ENCODE data around the gene DPF3.

Gene DPF3

DNA sequence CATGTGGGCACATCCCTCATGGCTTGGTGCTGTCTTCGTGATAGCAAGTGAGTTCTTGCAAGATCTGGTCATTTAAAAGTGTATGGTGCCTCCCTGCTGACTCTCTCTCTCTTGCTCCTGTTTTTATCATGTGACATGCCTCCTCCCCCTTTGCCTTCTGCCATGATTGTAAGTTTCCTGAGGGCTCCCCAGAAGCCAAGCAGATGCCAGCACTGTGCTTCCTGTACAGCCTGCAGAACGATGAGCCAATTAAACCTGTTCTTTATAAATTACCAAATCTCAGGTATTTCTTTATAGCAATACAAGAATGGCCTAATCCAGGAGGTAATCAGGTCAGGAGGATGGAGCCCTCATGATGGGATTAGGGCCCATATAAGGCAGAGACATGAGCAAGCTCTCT, 116.3 kb downstream of the DPF3 start:
- no peak for TF ChIP-seq GATA2 (IDR thresholded peaks at IDR 0.05; ENCODE audit: low read depth, low read length)

DNA sequence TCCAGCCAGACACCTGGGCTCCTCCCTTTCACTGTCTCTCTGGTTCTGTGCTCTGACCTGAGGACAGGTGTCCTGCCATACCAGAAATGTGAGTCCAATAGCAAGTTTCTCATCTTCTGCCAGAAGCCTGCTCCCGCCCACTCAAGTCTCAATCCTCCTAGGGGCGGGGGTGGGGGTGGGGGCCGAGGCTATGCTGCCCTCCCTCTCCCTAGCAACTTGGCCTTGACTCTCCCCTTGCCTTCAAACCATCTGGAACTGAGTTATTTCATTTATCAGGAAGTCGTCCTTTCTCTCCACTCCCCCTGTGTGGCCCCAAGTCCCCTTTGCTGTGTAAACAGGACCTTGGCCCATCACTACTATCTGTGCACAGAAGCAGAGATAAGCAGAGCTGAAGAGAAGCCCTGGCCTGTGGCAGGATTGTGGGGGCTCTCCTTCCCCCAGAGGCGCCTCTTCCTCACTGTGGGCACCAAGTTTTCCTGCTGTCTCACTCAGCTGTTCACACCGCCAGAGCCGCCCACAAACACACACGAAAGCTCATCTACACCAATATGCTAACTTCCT, 117.1 kb downstream of the DPF3 start:
- TF ChIP-seq GATA3 (IDR thresholded peaks at IDR 0.05; ENCODE audit: low read depth, low read length), result no peak
- no peak for TF ChIP-seq GATA2 (IDR thresholded peaks at IDR 0.05; ENCODE audit: low read depth, low read length)

DNA sequence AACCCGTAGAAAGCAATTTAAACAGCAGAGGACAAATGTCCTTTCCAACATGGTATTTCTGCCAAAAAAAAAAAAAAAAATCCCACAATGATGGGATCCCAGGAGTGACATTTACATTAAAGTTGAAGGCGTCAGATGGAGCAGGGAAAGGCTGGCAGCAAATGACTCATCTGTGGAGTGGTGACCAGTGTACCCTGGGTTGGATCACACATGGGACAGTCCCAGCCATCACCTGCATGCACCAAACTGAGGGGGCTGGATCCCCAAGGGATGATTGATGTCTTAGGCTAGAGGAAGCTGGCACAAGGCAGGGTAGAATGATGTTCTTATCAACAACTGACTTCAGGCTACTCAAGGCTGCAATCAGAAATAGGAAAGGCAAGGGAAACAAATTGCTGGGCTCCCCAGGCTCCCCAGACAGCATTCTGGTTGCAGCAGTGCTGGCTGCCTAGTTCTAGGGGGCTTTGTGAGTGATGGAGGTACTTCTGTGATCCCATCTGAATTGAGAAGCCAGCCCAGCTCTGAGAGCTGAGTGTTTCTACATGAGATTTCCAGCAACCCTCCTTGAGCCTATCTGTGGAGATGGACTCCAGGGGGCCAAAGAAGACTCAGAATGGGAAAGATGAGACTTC, 117.9 kb downstream of the DPF3 start:
- TF ChIP-seq GATA3 (IDR thresholded peaks at IDR 0.05; ENCODE audit: low read depth, low read length) (no peak), GATA2 (IDR thresholded peaks at IDR 0.05; ENCODE audit: low read depth, low read length) (no peak)

DNA sequence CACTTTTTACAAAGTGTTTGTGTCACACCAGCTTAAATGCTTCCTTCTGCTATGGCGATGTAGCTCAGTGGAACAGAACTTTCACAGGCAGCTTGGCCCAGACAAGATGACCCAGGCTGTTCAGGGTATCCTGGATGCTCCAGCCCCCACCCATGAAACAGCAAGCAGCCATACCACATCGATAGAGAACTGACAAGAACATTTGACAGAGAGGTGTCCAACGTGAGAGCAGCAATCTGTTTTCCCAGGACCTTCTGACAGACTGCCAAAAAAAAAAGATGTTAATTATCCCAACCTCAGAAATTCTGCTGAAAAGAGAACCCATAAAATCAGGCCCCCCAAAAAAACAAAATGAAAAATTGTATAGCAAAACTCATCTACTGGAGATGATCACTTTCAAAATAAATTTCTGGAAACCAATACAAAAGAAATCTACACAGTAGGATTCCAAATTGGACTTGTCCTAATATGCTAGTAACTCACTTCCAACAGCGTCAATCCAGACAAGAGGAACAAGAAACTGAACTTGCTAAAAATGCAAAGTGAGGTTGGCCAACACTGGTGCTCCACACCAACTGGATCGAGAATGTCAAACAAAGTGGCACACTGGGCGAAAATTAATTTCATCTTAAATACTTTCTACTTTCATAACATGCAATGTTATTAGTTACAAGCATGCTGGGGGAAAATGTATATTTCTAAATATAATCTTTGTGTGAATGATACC, 118.8 kb downstream of the DPF3 start:
- TF ChIP-seq GATA3 (IDR thresholded peaks at IDR 0.05; ENCODE audit: low read depth, low read length) (no peak), GATA2 (IDR thresholded peaks at IDR 0.05; ENCODE audit: low read depth, low read length) (no peak)

DNA sequence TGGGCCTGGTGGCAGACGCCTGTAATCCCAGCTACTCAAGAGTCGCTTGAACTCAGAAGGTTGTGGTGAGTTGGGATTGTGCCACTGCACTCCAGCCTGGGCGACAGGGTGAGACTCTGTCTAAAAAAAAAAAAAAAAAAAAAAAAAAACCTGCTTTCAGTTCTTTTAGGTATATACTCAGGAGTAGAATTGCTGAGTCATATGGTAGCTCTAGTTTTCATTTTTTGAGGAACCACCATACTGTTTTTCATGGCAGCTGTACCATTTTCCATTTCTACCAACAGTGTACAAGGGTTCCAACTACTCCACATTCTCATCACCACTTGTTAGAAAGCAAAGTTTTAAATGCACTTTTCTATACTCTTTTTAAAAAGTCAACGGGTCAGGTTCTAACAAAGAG, 119.8 kb downstream of the DPF3 start:
- TF ChIP-seq GATA2 (IDR thresholded peaks at IDR 0.05; ENCODE audit: low read depth, low read length), result no peak
- no peak for TF ChIP-seq GATA3 (IDR thresholded peaks at IDR 0.05; ENCODE audit: low read depth, low read length)

DNA sequence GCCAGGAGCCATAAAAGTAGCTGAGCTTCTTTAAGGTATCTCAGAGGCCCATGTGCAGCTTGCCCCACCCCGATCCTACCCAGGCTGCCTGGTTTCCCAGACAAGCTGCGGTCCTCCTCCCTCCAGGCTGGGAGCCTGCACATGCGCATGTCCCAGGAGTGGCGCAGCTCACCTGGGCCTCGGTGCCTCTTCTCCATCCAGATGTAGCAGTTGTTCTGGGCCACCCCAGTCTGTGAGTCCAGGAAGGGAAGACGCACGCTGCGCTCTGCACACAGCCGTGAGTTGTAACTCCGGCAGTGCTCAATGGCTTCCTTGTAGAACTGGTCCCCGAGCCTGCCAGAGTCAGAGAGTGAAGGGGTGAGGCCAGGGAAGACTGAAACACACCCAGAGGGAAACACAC, 122.3 kb downstream of the DPF3 start:
- TF ChIP-seq GATA3 (IDR thresholded peaks at IDR 0.05; ENCODE audit: low read depth, low read length) (no peak), GATA2 (IDR thresholded peaks at IDR 0.05; ENCODE audit: low read depth, low read length) (no peak)

DNA sequence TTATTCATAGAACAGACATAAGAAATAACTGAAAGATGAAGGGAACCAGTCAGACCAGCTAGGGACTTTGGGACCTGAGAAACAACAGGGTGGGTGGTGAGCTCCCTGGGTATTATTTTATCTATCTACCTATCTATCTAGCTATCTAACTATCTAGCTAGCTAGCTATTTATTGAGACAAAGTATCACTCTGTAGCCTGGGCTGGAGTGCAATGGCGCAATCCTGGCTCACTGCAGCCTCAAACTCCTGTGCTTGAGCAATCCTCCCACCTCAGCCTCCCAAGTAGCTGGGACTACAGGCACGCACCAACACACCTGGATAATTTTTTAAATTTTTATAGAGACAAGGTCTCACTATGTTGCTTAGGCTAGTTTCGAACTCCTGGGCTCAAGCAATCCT, 127.6 kb downstream of the DPF3 start:
- no peak for TF ChIP-seq GATA2 (IDR thresholded peaks at IDR 0.05; ENCODE audit: low read depth, low read length)
- no peak for TF ChIP-seq GATA3 (IDR thresholded peaks at IDR 0.05; ENCODE audit: low read depth, low read length)

DNA sequence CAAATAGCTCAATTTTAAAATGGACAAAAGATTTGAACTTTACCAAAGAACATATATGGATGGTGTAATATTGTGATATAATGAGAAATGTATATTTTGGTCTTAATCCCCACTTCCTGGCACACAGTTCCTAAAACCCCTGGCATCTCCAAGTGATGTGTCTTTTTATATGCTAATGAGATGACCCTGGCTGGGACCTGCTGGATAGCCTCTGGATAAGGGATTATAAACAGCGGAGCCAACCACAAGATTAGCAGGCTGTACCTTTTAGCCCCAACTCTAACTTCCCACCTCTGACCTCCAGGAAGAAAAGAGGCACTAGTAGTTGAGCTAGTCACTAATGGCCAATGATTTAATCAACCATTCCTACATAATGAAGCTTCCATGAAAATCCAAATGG, 130.0 kb downstream of the DPF3 start:
- TF ChIP-seq GATA3 (IDR thresholded peaks at IDR 0.05; ENCODE audit: low read depth, low read length), result no peak
- TF ChIP-seq GATA2 (IDR thresholded peaks at IDR 0.05; ENCODE audit: low read depth, low read length), result no peak

DNA sequence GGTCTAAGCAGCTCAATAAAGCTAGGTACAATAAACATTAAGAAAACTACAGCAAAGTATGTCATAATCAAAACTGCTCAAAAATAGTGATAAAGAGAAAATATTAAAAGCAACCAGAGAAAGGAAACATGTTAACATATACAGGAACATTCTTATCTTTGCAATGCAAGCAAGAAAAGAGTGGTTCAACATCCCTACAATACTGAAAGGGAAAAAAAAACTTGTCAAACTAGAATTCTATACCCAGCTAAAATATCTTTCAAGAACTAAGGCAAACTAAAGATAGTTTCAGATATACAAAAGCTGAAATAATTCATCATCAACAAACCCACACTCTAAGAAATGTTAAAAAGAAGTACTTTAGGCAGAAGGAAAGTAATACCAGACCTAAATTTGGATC, 134.2 kb downstream of the DPF3 start:
- no peak for TF ChIP-seq GATA3 (IDR thresholded peaks at IDR 0.05; ENCODE audit: low read depth, low read length)
- no peak for TF ChIP-seq GATA2 (IDR thresholded peaks at IDR 0.05; ENCODE audit: low read depth, low read length)

DNA sequence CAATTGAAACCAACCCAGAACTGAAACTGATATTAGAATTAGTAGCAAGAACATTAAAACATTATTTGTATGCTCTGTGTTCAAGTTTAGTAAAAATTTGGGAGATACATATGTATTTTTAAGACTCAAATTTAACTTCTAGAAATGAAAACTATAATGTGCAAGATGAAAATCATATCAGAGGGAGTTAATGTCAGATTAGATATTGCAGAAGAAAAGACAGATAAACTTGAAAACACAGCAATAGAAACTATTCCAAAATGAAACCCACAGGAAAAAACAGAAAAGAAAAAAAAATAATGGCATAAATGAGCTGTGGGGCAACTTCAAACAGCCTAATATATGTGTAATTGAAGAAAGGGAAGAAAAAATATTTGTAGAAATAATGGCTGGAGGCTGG, 134.9 kb downstream of the DPF3 start:
- TF ChIP-seq GATA2 (IDR thresholded peaks at IDR 0.05; ENCODE audit: low read depth, low read length) (no peak), GATA3 (IDR thresholded peaks at IDR 0.05; ENCODE audit: low read depth, low read length) (no peak)

DNA sequence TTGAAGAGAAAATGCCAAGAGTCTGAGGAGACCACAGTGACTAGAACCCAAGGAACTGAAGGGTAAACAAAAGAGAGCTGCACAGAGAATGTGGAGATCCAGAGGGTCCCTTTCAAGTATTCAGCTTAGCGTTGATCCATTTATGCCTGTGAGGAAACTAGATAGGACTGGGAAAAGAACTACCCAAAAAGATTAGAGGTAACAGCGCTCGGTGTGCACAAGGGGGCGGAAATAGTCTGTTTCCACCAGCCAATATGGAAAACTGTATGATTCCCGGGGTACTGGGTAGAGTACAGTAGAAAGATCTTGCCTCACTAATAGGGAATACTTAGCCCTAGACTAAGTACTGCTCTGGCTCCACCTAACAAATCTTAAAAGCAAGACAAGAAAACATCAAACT, 135.5 kb downstream of the DPF3 start:
- TF ChIP-seq GATA3 (IDR thresholded peaks at IDR 0.05; ENCODE audit: low read depth, low read length), result no peak
- TF ChIP-seq GATA2 (IDR thresholded peaks at IDR 0.05; ENCODE audit: low read depth, low read length), result no peak

DNA sequence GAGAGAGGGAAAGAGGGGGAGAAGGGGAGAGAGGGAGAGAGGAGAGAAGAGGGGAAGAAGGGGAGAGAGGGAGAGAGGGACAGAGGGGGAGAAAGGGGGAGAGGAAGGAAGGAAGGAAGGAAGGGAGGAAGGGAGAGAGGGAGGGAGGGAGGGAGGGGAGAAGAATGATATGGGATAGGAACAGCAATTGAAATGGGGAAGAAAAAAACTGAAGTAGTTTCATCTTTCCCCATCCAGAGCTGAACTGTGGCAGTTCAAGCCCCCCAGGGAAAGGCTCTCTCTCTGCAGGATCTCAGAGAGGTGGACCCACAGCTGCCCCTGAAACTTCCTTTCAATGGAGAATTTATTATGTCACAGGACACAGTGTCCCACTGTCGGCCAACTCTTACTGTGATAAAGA, 136.9 kb downstream of the DPF3 start:
- no peak for TF ChIP-seq GATA2 (IDR thresholded peaks at IDR 0.05; ENCODE audit: low read depth, low read length)
- no peak for TF ChIP-seq GATA3 (IDR thresholded peaks at IDR 0.05; ENCODE audit: low read depth, low read length)

DNA sequence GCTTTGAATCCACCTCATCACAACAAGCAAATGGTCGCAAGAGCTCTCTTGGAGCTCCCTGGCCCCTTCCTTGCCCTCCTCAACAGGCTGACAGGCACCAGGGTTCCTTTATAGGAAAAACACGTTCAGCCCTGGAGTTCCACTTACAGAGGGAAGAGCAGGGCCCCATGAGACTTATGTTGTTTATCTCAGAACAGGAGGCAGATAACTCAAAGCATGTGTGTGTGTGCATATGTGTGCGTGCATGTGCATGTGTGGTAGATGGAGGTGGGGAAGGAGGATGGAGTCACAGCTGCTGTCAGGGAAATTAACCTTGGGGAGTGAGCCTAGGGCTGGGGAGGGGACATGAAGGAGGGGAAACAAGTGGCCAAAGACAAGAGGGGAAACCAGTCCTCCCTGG, 138.1 kb downstream of the DPF3 start:
- no peak for TF ChIP-seq GATA3 (IDR thresholded peaks at IDR 0.05; ENCODE audit: low read depth, low read length)
- TF ChIP-seq GATA2 (IDR thresholded peaks at IDR 0.05; ENCODE audit: low read depth, low read length), result no peak

DNA sequence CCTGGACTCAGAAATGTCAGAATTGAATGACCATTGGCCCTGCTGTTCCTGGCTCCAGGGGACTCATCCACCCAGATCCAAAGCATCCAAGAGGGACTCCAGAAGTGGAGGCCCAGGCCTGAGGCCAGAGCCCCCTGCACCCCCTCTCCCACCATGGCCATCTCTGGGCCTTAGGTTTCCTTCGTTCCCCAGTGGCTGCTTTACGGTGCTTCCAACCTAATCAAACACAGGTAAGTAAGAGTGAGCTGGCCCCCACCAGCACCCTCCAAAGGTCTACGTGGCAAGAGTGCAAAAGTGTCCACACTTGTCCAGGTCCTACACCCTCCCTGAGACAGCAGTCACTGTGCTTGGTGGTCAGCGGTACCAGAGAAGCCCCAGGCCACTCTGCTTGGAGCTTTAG, 139.0 kb downstream of the DPF3 start:
- no peak for TF ChIP-seq GATA2 (IDR thresholded peaks at IDR 0.05; ENCODE audit: low read depth, low read length)
- no peak for TF ChIP-seq GATA3 (IDR thresholded peaks at IDR 0.05; ENCODE audit: low read depth, low read length)

DNA sequence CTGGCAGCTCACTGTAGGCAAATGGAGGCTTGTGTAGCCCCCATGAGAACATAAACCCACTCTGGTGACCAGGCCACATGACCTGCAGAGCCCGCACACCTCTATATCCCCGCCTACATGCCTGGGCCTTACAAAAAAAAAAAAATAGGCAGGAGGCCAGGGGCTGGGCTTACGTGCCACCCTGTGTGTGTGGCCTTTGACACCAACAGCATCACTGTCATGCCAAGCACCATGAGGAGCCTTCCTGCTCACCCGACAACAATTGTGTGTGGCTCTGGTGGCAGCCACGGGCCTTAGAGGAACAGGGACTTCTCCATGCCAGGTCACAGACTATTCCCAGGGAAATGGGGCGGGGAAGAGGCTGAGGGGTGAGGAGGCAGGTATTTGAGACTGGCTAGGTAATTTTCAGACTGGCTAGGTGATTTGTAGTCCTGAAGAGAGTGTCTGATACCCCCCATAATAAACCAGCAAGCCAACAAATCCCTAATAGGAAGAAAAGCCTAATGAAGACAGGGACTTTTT, 140.0 kb downstream of the DPF3 start:
- TF ChIP-seq GATA2 (IDR thresholded peaks at IDR 0.05; ENCODE audit: low read depth, low read length), result no peak
- no peak for TF ChIP-seq GATA3 (IDR thresholded peaks at IDR 0.05; ENCODE audit: low read depth, low read length)
